HG03060 (cell line): Measurements from ENCODE around the gene HS6ST3.

Source experiments
- ATAC-seq: cut with Tn5 transposase; IDR thresholded peaks from one replicate; pipeline ENCODE4 v1.9.1; 2021; ENCODE audit warnings: low read depth, moderate number of reproducible peaks; ENCODE audit not compliant: unreplicated experiment

Gene HS6ST3

GRCh38 chr13:96690998-96691397 lies 601.1 kb downstream of the HS6ST3 start:
- ATAC-seq, result no peak

GRCh38 chr13:96696389-96696900 lies 606.5 kb downstream of the HS6ST3 start:
- ATAC-seq, result no peak

- no peak for ATAC-seq
These were observed 610.8 kb downstream of the HS6ST3 start for GRCh38 chr13:96700657-96701056.

DNA sequence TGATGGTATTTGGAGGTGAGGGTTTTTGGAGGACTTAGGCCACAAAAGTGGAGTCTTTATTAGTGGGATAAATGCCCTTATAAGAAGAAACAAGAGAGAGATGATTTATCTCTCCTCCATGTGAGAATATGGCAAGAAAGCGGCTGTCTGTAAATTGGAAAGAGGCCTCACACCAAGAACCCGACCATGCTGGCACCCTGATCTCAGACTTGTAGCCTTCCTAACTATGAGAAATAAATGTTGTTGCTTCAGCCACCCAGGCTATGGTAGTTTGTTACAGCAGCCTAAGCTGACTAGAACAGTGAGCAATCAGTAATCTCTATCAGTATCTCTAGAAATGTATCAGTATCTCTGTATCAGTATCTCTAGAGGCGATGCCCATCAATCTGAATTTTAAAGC lies 617.2 kb downstream of the HS6ST3 start:
- no peak for ATAC-seq

GRCh38 chr13:96710166-96710862 lies 620.4 kb downstream of the HS6ST3 start:
- ATAC-seq, result no peak

DNA sequence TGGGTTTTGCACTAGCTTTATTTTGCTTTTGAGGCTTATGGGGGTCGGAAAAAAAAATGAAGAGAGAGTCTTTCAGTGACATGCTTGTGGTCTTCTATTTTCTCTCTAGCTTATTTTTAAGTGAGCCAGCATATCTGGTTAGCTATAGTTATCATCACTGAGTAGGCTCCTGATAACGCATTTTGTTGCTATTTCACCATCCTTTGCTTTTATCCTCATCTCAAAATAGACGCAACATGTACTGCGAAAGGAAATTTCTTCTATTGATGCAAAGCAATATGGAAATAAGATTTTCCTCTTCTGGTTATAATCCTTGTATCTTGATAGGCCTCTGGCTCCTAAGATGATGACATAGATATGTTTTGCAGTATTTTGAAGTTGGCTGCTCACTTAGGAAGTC lies 630.5 kb downstream of the HS6ST3 start:
- ATAC-seq, result no peak

GRCh38 chr13:96726651-96727050 lies 636.7 kb downstream of the HS6ST3 start:
- ATAC-seq, result no peak

DNA sequence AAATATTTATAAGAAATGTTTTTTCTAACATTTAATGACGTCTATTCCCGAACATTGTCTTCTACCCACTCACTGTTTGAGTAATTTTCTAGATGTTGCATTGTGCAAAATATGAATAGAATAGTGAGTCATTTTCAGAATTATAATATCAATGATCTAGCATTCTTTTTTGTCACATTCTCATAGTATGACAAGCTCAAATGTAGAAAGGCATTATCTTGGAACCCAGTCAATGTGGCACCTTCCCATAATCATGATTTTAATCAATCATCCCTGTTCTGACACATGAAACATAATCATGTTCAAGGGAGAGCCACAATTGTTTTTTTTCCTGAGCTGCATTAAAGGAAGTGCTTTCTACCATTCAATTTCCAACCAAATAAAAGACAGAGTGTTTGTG lies 638.6 kb downstream of the HS6ST3 start:
- ATAC-seq, result no peak

DNA sequence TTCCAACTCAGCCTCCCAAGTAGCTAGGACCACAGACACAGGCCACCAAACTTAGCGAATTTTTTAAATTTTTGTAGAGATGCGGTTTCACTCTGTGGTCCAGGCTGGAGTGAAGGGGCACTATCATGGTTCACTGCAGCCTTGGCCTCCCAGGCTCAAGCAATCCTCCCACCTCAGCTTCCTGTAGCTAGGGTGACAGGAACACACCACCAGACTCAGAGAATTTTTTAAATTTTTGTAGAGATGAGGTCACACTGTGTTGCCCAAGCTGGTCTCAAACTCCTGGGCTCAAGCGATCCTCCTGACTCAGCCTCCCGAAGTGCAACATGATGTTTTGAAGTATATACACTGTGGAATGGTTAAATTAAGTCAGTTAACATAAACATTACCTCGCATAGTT lies 640.8 kb downstream of the HS6ST3 start:
- no peak for ATAC-seq

DNA sequence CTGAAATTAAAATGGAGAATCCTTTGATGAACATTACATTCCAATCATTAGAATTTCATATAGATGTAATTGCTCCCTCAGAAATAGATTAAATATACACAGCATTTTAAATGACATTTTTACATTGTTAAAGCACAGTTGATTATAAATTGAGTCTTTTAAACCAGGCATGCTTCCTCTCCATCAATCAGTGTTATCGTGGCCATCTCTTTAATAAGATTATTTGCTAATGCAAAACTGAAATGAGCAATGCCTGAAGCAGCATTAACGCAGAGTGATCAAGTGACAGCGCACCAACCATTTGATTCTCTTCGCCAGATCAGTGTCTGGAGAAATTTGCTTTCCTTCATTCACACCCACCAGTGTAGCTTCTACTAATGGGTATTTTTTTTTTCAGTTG lies 644.6 kb downstream of the HS6ST3 start:
- ATAC-seq, result no peak

DNA sequence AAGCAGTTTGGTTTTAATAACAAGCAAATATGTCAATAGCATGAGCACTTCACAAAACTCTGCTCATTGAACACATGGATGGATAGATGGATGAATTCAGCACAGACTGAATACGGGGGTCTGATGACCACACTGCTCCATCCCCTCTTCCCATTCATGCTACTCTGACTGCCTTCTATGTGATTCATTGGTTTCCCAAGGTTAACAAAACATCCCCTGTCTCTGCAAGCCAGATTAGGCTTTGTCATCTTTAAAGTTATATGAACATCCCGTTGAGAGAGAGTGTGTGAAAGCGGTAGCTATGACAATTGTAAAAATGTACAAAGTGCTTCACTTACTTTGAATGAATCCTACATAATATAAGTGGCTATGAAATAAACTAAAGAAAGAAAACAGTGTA lies 651.9 kb downstream of the HS6ST3 start:
- ATAC-seq, result no peak

DNA sequence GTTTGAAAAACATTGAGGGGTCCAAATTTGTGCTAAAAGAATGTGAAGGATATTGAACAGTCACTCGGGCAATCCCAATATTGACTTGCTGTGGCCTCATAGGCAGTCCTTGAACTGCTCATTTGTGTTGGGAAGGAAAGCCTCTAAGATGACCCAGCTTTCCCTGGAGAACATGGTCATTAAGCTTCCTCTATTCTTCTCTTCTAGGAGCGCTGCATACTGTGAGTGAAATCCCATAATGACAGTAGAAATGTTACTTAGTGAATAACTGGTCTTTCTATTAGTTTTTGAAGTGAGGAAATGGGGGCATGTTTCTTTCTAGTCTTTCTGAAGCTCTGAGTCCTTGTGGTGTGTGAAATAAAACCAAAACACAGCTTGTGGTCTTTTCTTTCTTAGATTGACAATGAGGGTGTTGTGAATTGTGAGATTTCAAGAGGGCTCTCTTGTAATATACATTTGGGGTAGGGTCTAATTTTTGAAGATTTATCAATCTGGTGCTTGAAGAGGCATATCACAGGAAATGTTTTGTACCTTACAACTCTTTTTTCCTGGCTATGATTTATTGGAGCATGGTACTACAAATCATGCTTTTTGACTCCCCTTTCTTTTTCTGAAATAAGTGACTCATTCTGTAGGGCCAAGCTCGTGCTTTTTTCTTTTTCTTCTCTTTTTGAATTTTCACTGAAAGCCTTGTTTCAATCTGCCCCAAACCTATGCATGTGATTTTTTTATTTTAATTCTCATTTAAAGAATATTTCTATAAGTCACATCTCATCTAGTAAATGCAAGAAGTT lies 653.6 kb downstream of the HS6ST3 start:
- no peak for ATAC-seq

- ATAC-seq, result no peak
These were observed 654.7 kb downstream of the HS6ST3 start for GRCh38 chr13:96744367-96745331.

- no peak for ATAC-seq
These were observed 657.0 kb downstream of the HS6ST3 start for GRCh38 chr13:96746886-96747285.

- ATAC-seq, result no peak
These were observed 659.9 kb downstream of the HS6ST3 start for GRCh38 chr13:96749825-96750224.

- ATAC-seq, result no peak
These were observed 661.2 kb downstream of the HS6ST3 start for GRCh38 chr13:96751089-96751488.

DNA sequence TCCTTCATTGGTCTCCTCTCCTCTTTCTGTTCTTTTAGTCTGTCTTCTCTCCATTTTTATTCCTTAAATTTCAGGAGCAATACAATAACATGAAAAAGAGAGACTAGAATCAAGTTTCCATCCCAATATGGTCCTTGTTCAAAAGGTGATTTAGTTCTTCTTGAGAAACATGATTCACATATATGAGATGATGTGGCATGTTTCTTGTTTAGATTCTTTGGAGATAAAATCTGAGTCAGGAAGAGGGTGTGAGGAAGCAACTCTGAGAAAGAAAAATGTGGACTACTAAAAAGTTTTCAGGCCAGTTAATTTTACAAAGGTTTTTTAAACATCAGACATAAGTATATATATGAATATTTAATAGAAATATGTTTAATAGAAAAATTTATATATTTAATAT lies 673.0 kb downstream of the HS6ST3 start:
- no peak for ATAC-seq

- no peak for ATAC-seq
These were observed 676.4 kb downstream of the HS6ST3 start for GRCh38 chr13:96766306-96766705.

GRCh38 chr13:96768524-96768923 lies 678.6 kb downstream of the HS6ST3 start:
- ATAC-seq, result no peak

- no peak for ATAC-seq
These were observed 680.0 kb downstream of the HS6ST3 start for GRCh38 chr13:96769874-96770273.
